Medulla oblongata (tissue), 1 donor: ENCODE results near the gene SERPIND1.

ENCODE experiments used
- DNase-seq: peaks from one replicate; pipeline ENCODE4 v3.0.0-alpha.2; 2015; ENCODE audit errors: extremely low spot score

The SERPIND1 gene

GRCh38 chr22:20771918-20772625 is 1.8 kb upstream of the SERPIND1 start:
- DNase-seq = peak; percentile 20

GRCh38 chr22:20774882-20775281 is 969 bp downstream of the SERPIND1 start:
- no peak for DNase-seq

DNA sequence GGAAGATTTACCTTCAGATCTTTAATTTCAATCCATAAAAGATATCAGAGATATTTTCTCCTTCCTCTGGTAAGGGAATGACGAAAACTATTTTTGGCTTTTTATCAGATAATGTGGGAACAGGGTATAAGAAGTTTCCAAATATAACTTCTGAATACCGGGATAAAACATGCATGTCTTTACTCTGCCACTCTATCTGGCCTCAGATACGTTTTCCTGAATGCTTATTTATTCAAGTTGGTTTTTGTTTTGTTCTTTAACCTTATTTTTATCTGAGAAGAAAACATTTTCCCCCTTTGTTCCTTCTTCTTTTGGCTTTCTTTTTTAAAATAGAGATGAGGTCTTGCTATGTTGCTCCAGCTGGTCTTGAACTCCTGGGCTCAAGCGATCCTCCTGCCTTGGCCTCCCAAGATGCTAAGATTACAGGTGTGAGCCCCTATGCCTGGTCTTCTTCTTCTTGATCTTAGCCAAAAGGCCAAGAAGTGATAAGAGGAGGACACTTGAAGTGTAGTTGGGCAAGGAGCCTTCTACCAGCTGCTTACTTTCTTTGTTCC is 1.5 kb downstream of the SERPIND1 start:
- no peak for DNase-seq

DNA sequence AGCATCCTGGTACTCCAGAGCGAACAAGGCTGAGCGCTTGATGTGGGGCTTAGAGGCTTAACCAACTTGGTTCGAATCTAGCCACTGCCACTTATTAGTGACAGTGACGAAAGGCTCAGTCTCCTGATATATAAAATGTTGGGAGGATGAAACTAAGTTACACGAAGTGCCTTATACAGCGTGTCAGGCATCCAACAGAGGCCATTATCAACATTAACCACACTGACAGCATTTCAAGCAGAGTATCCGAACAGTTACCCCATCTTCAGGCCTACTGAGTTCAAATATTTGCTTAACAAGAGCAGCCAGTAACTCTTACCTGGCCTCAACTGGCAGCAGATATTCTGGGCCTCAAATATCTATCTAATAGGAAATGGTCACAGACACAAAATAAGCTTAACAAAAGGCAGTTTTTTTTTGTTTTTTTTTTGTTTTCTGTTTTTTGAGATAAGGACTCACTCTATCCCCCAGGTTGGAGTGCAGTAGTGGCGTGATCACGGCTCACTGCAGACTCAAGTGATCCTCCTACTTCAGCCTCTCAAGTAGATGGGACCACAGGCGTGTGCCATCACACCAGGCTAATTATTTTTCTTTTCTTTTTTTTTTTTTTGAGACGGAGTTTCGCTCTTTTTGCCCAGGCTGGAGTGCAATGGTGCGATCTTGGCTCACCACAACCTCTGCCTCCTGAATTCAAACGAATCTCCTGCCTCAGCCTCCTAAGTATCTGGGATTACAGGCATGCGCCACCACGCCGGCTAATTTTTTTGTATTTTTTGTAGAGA is 2.9 kb downstream of the SERPIND1 start:
- no peak for DNase-seq

DNA sequence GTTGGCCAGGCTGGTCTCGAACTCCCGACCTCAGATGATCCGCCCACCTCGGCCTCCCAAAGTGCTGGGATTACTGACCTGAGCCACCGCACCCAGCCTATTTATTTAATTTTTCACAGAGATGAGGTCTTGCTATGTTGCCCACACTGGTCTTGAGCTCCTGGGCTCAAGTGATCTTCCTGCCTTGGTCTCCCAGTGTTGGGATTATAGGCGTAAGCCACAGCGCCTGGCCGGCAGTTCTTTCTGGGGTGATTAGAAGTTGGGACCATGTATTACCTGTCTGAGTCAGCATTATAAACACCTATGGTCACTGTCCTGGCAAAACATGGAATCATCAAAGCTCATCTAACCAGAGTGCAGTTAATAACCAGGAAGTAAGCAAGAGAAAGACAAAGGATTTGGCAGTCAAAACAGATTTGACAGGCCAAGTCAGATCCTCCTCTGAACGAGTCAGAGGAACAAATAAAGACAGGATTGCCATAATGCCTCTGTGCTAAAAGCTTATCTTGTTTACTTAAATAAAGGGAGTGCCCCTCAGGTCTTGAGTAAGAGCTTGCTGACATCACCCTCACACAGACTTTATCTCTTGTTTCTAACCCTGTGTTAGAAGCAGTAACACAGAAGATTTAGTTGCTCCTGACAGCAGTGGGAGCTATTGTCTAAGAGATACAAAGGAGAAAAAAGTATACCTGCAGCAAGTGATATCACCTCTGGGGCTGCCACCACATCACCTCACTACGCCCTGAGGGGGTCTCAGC is 3.7 kb downstream of the SERPIND1 start:
- DNase-seq = no peak

DNA sequence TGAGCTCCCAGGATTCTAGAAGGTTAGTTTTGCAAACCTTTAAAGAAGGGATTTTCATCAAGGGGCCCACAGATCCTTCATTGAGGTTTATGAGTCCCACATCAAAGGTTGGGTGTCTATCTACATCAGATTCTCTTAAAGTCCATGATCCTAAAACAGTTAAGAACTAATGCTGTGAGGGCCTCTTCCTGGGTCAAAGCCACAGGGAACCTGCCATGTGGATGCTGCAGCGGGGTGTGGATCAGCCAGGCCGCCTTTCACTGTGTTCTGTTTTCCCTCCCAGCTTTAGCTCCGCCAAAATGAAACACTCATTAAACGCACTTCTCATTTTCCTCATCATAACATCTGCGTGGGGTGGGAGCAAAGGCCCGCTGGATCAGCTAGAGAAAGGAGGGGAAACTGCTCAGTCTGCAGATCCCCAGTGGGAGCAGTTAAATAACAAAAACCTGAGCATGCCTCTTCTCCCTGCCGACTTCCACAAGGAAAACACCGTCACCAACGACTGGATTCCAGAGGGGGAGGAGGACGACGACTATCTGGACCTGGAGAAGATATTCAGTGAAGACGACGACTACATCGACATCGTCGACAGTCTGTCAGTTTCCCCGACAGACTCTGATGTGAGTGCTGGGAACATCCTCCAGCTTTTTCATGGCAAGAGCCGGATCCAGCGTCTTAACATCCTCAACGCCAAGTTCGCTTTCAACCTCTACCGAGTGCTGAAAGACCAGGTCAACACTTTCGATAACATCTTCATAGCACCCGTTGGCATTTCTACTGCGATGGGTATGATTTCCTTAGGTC is 5.3 kb downstream of the SERPIND1 start:
- DNase-seq = no peak

GRCh38 chr22:20779818-20780158 is 5.9 kb downstream of the SERPIND1 start:
- DNase-seq = no peak

DNA sequence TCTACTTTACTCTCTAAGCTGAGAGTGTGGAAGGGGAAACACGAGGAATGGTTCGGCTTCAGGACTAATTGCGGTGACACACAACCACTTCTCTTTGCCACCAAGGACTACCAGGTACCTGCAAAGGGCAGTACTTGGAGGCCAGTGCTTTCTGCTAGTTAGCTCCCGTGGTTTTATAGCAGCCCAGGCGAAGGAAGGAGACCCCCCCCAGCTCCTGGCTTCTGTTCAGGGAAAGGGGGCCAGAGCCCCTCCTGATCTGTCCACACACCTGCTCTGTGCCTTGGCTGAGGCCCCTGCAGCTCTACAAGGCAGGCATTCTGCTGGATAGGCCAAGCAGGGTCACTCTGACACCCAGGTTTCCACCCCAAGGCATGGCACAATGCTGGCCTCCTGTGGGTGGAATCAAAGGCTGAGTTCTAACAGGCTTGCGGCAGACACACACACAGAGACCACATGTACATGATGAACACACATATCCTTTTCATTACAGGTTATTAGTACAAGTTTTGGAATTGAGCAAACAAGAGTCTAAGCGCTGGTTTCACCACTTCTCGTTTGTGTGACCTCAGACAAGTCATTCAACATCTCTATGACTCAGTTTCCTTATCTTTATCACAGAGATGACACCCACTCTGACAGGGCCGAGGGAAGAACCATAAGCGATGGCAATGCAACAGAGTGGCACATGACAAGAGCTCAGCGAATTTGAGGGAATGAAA is 7.5 kb downstream of the SERPIND1 start:
- DNase-seq = no peak

DNA sequence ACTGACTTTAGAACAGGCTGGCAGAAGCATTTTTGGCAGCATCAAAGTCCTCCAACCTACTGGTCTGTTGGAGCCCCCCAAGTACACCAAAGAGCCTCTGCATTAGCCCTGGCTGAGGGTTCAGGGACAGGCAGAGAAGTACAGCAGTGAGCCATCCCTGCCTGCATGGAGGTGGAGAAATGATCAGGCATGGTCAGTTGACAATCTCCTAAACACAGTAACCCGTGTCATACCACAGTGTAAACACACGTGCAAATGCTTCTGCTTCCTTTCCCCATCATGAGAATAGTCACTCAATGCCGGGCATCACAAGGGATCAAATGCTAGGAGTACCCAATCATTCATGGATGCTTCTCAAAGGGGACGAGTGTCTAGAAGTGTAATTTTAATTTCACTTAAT is 8.2 kb downstream of the SERPIND1 start:
- no peak for DNase-seq

- DNase-seq = no peak
These were observed 8.8 kb downstream of the SERPIND1 start for GRCh38 chr22:20782596-20783299.

GRCh38 chr22:20783300-20783673 is 9.4 kb downstream of the SERPIND1 start:
- no peak for DNase-seq

GRCh38 chr22:20783844-20784723 is 10.2 kb downstream of the SERPIND1 start:
- DNase-seq = peak; percentile 76

GRCh38 chr22:20785415-20785814 is 11.5 kb downstream of the SERPIND1 start:
- DNase-seq = no peak

DNA sequence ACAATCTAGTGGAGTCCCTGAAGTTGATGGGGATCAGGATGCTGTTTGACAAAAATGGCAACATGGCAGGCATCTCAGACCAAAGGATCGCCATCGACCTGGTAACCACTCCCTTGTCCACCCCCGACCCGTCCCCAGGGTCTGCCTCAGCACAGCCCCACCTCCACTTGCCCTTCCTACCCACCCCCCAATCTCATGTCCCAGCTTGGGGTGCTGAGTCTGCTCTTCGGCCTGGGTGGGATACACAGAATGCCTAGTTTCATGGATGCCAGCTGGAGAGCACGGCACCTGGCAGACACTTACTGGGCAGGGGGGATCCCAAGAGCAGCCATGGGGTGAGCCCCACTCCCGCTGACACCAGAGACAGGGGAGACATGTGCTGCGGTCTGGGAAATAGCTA is 12.1 kb downstream of the SERPIND1 start:
- DNase-seq = no peak

DNA sequence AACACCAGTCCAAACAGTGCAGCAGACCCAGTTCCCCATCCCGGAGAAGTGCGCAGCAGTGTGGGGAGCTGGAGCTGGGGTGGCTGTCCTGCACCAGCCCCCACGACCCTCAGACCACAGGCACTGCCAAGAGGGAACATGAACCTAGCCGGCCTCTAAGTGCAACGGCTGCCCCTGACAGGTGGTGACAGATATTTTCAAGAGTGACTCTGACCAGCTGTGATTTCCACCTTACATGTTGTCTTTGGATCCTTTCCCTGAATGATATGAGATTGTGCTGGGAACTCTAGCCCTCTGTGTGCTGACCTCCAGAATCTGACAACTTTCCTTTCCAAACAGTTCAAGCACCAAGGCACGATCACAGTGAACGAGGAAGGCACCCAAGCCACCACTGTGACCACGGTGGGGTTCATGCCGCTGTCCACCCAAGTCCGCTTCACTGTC is 12.6 kb downstream of the SERPIND1 start:
- no peak for DNase-seq

DNA sequence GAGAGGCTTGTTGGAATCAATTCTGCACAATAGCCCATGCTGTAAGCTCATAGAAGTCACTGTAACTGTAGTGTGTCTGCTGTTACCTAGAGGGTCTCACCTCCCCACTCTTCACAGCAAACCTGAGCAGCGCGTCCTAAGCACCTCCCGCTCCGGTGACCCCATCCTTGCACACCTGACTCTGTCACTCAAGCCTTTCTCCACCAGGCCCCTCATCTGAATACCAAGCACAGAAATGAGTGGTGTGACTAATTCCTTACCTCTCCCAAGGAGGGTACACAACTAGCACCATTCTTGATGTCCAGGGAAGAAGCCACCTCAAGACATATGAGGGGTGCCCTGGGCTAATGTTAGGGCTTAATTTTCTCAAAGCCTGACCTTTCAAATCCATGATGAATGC is 13.3 kb downstream of the SERPIND1 start:
- no peak for DNase-seq

GRCh38 chr22:20787746-20788626 is 14.1 kb downstream of the SERPIND1 start:
- no peak for DNase-seq
